OCI-LY3 (cell line): Measurements from ENCODE around the gene MTCP1.

ENCODE experiments used
- H2AFZ ChIP-seq: fragments of 200-600, 300-600 bp; shearing (Covaris generic); 2 replicates; pipeline ENCODE4 v1.6.0; 2014; ENCODE audit warnings: antibody characterized with exemption, low read depth, low read length
- H3K27ac ChIP-seq: fragments of 200-600, 300-600 bp; sonication (generic); 2 replicates; pipeline ENCODE4 v1.5.1; 2014; ENCODE audit warnings: mild to moderate bottlenecking, low read length, moderate library complexity, mixed read lengths
- H3K27me3 ChIP-seq: fragments of 200-600, 300-600 bp; sonication (generic); 2 replicates; pipeline ENCODE4 v1.6.1; 2014; ENCODE audit warnings: low read depth, low read length, mixed read lengths
- H3K36me3 ChIP-seq: fragments of 200-600, 300-600 bp; sonication (generic); replicated peaks from 2 replicates; pipeline ENCODE3; 2014; ENCODE audit warnings: low read depth, low read length, mixed read lengths
- H3K4me1 ChIP-seq: fragments of 300-600, 200-600 bp; sonication (generic); 2 replicates; pipeline ENCODE4 v1.6.1; 2014; ENCODE audit warnings: low read length, mixed read lengths
- H3K4me2 ChIP-seq: fragments of 200-600, 300-600 bp; sonication (generic); 2 replicates; pipeline ENCODE4 v1.6.1; 2014; ENCODE audit warnings: low read length, mixed read lengths
- H3K4me3 ChIP-seq: fragments of 300-600, 200-600 bp; sonication (generic); 2 replicates; pipeline ENCODE4 v1.5.1; 2014; ENCODE audit warnings: antibody characterized with exemption, mild to moderate bottlenecking, low read length, moderate library complexity
- H3K79me2 ChIP-seq: fragments of 300-600, 200-600 bp; shearing (Covaris generic); 2 replicates; pipeline ENCODE4 v1.6.1; 2014; ENCODE audit warnings: mild to moderate bottlenecking, low read length, mixed read lengths
- H3K9ac ChIP-seq: fragments of 300-600, 200-600 bp; shearing (Covaris generic); 2 replicates; pipeline ENCODE4 v1.6.0; 2014; ENCODE audit warnings: mild to moderate bottlenecking, low read length, moderate library complexity
- H3K9me3 ChIP-seq: fragments of 200-600, 300-600 bp; shearing (Covaris generic); 2 replicates; pipeline ENCODE4 v1.6.1; 2014; ENCODE audit warnings: low read length, mixed read lengths; ENCODE audit not compliant: insufficient read depth
- H4K20me1 ChIP-seq: fragments of 200-600, 300-600 bp; sonication (generic); 2 replicates; pipeline ENCODE4 v1.6.1; 2016; ENCODE audit warnings: low read length, mixed read lengths; ENCODE audit not compliant: insufficient read depth
- CTCF ChIP-seq: fragments of 200-600, 300-600 bp; sonication (generic); IDR thresholded peaks from 2 replicates; pipeline ENCODE4 v1.5.1; 2014; ENCODE audit warnings: antibody characterized with exemption, low read length, low read depth
- EZH2phosphoT487 ChIP-seq: fragments of 200-600 bp; shearing (Covaris generic); IDR thresholded peaks from 2 replicates; pipeline ENCODE4 v1.6.1; 2018; ENCODE audit warnings: antibody characterized with exemption, mixed run types, low read depth

Gene MTCP1

GRCh38 chrX:155023907-155024833 is 46.8 kb downstream of the MTCP1 start:
- H3K9me3 ChIP-seq, result no peaks in the 10 kb centered on the region
- H3K4me3 ChIP-seq, result no peak overlapping the region
- H3K27ac ChIP-seq, result no peak overlapping the region
- TF ChIP-seq EZH2phosphoT487, result no peak
- TF ChIP-seq CTCF, result no peak
- H3K36me3 ChIP-seq, result no peaks in the 10 kb centered on the region
- H3K4me2 ChIP-seq, result no peak overlapping the region
- no peak overlapping the region for H3K9ac ChIP-seq
- H3K27me3 ChIP-seq, result no peaks in the 10 kb centered on the region
- peaks cover 20% of the 10 kb centered on the region for H3K79me2 ChIP-seq
- no peaks in the 10 kb centered on the region for H4K20me1 ChIP-seq
- peaks cover 8% of the 10 kb centered on the region for H3K4me1 ChIP-seq
- no peak overlapping the region for H2AFZ ChIP-seq

GRCh38 chrX:155022585-155022984 is 48.4 kb downstream of the MTCP1 start, which contains the start of gene F8:
F8 (minus strand) TSS chrX:155022723; CDS start chrX:155022552, 171 bp downstream.
- H3K79me2 ChIP-seq, result peaks cover 4% of the 10 kb centered on the region
- H3K36me3 ChIP-seq, result no peaks in the 10 kb centered on the region
- no peak within 1 kb of the TSS for H3K4me2 ChIP-seq
- no peak within 1 kb of the TSS for H3K9ac ChIP-seq
- no peaks in the 10 kb centered on the region for H3K27me3 ChIP-seq
- H3K4me1 ChIP-seq, result no peaks in the 10 kb centered on the region; the same call in 1 of the 2 replicates
- no peak within 1 kb of the TSS for H3K4me3 ChIP-seq
- TF ChIP-seq EZH2phosphoT487, result no peak
- no peak for TF ChIP-seq CTCF
- H3K9me3 ChIP-seq, result no peaks in the 10 kb centered on the region
- H3K27ac ChIP-seq, result no peak within 1 kb of the TSS
- H4K20me1 ChIP-seq, result no peaks in the 10 kb centered on the region
- H2AFZ ChIP-seq, result no peak within 1 kb of the TSS

GRCh38 chrX:155020591-155020990 is 50.3 kb downstream of the MTCP1 start:
- Histone ChIP-seq H3K4me3 (no peak overlapping the region), H3K27ac (no peak overlapping the region), H3K36me3 (no peaks in the 10 kb centered on the region), H3K4me1 (no peaks in the 10 kb centered on the region; the same call in 1 of the 2 replicates), H3K9ac (no peak overlapping the region), H4K20me1 (no peaks in the 10 kb centered on the region), H3K9me3 (no peaks in the 10 kb centered on the region), H2AFZ (no peak overlapping the region), H3K4me2 (no peak overlapping the region), H3K27me3 (no peaks in the 10 kb centered on the region), H3K79me2 (no peaks in the 10 kb centered on the region)
- TF ChIP-seq CTCF, result no peak
- TF ChIP-seq EZH2phosphoT487, result no peak
